Progenitor cell of endocrine pancreas (in vitro differentiated cells): Measurements from ENCODE around the gene AHDC1. TPM values are rescaled to one million over a fixed set of nuclear protein-coding genes. Genes with fewer than 3 reads are reported as not detected.

ENCODE experiments used
- DNase-seq: peaks from one replicate; pipeline ENCODE4 v3.0.0; 2021; ENCODE audit warnings: low spot score; ENCODE audit not compliant: unreplicated experiment
- H3K27ac Mint-ChIP-seq: 2 replicates; pipeline ENCODE4 v1.8.0; 2021; ENCODE audit warnings: mild to moderate bottlenecking, moderate library complexity, mixed read lengths
- H3K27me3 Mint-ChIP-seq: 2 replicates; pipeline ENCODE4 v1.8.0; 2021; ENCODE audit warnings: mixed read lengths
- H3K36me3 Mint-ChIP-seq: 2 replicates; pipeline ENCODE4 v1.8.0; 2022; ENCODE audit warnings: mixed read lengths; ENCODE audit not compliant: insufficient read depth
- H3K4me1 Mint-ChIP-seq: 2 replicates; pipeline ENCODE4 v1.8.0; 2021; ENCODE audit warnings: low read depth, mixed read lengths
- H3K4me3 Mint-ChIP-seq: 2 replicates; pipeline ENCODE4 v1.8.0; 2021; ENCODE audit warnings: low read depth, mild to moderate bottlenecking, moderate library complexity, mixed read lengths
- H3K9me3 Mint-ChIP-seq: 2 replicates; pipeline ENCODE4 v1.8.0; 2021; ENCODE audit warnings: low read depth, mixed read lengths
- CTCF ChIP-seq: fragments of 200-600 bp; sonication (generic); IDR thresholded peaks from one replicate; pipeline ENCODE4 v1.5.0; 2021; ENCODE audit warnings: antibody characterized with exemption, mild to moderate bottlenecking; ENCODE audit not compliant: unreplicated experiment
- total RNA-seq: library from RNA; stranded (reverse); gene quantifications from 2 replicates; pipeline ENCODE4 v1.2.1, GENCODE V29; 2021

Gene AHDC1
- total RNA-seq, 1 donor from 2014 or later: 53.3 TPM

- no peak for DNase-seq
- Mint-ChIP-seq H3K9me3 (no peaks in the 10 kb centered on the region), H3K36me3 (peaks cover 4% of the 10 kb centered on the region), H3K27me3 (no peaks in the 10 kb centered on the region), H3K4me1 (peaks cover 16% of the 10 kb centered on the region), H3K4me3 (no peak overlapping the region), H3K27ac (no peak overlapping the region)
- TF ChIP-seq CTCF: no peak
These were observed 26.3 kb downstream of the AHDC1 start for GRCh38 chr1:27577504-27578188.

GRCh38 chr1:27576806-27577227 lies 27.1 kb downstream of the AHDC1 start:
- H3K4me1 Mint-ChIP-seq: peaks cover 24% of the 10 kb centered on the region
- no peak overlapping the region for H3K27ac Mint-ChIP-seq
- peaks cover 1% of the 10 kb centered on the region for H3K36me3 Mint-ChIP-seq
- no peaks in the 10 kb centered on the region for H3K27me3 Mint-ChIP-seq
- DNase-seq: no peak
- no peaks in the 10 kb centered on the region for H3K9me3 Mint-ChIP-seq
- no peak overlapping the region for H3K4me3 Mint-ChIP-seq
- no peak for TF ChIP-seq CTCF

GRCh38 chr1:27575840-27576331 lies 28.1 kb downstream of the AHDC1 start:
- Mint-ChIP-seq H3K4me1 (peaks cover 30% of the 10 kb centered on the region), H3K27ac (no peak overlapping the region), H3K9me3 (no peaks in the 10 kb centered on the region), H3K4me3 (peak overlapping the region; percentile 2), H3K27me3 (no peaks in the 10 kb centered on the region), H3K36me3 (no peaks in the 10 kb centered on the region)
- DNase-seq: peak; percentile 59
- no peak for TF ChIP-seq CTCF

- H3K27me3 Mint-ChIP-seq: no peaks in the 10 kb centered on the region
- H3K9me3 Mint-ChIP-seq: no peaks in the 10 kb centered on the region
- peak overlapping the region; percentile 24 for H3K4me3 Mint-ChIP-seq
- peak overlapping the region; percentile 87 for H3K27ac Mint-ChIP-seq
- peak; percentile 60 for TF ChIP-seq CTCF
- peaks cover 37% of the 10 kb centered on the region for H3K4me1 Mint-ChIP-seq
- H3K36me3 Mint-ChIP-seq: no peaks in the 10 kb centered on the region
- peak; percentile 60 for DNase-seq
These were observed 28.8 kb downstream of the AHDC1 start for GRCh38 chr1:27574871-27575831.
